Measurements from ENCODE around the gene REST. TPM values are rescaled to one million over a fixed set of nuclear protein-coding genes. Genes with fewer than 3 reads are reported as not detected.
"Not testable (repeated sequence)": the region's sequence is repeated elsewhere in the genome, so short reads cannot be mapped to it uniquely, and the experiment has no call there.

The REST gene
- total and polyA plus RNA-seq, 7 experiments from 2014 or later: 55.7 to 203 (median 75.1) TPM

DNA sequence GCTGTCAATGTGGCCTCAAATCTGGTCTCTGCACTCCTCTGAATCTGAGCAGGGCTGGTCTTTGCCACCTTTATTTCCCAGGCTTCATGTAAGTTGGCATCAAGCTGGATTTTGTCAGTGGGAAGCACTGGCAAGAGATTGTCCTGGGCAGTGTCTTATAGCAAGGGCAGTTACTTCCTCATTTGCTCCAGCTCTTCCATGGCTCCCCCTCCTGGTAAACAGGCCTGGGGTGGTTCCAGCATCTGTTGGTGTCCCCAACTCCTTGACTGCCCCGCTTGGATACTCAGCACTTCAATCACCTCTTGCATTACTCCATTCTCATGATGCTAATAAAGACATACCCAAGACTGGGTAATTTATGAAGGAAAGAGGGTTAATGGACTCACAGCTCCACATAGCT lies 15.0 kb upstream of the REST start:
- CTCF ChIA-PET: no interaction called here
- intact Hi-C loops (cut with micrococcal nuclease): no loop called here
- no peak for DNase-seq

DNA sequence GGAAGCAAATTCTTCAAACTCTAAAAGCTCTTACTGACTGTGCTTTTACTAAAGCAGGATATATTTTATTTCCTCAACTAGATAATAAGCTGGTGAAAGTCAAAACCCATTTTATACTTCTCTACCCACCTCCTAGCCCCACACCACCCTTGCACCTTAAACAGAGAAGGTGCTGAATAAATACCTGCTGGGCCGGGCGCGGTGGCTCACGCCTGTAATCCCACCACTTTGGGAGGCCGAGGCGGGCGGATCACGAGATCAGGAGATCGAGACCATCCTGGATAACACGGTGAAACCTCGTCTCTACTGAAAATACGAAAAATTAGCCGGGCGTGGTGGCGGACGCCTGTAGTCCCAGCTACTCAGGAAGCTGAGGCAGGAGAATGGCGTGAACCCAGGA lies 9.9 kb upstream of the REST start:
- CTCF ChIA-PET; H3K4me3 ChIP-seq (ENCODE audit: low read length); H3K4me1 Mint-ChIP-seq; H3K27ac Mint-ChIP-seq; DNase-seq; H3K9me3 ChIP-seq (ENCODE audit: control insufficient read depth in 2 of 3, low read length in 3 of 3); POLR2A ChIA-PET; H3K4me1 ChIP-seq (ENCODE audit: control insufficient read depth in 2 of 2, insufficient read depth in 2 of 2, low read length in 2 of 2); ATAC-seq; H3K27me3 Mint-ChIP-seq; intact Hi-C loops (cut with micrococcal nuclease); H3K36me3 ChIP-seq (ENCODE audit: control insufficient read depth in 2 of 3, insufficient read depth in 3 of 3, low read length in 3 of 3); H3K36me3 Mint-ChIP-seq; H3K4me3 Mint-ChIP-seq; H3K9me3 Mint-ChIP-seq; H3K27ac ChIP-seq (ENCODE audit: low read depth, low read length); H3K27me3 ChIP-seq (ENCODE audit: control insufficient read depth in 2 of 2, insufficient read depth in 2 of 2, low read length in 2 of 2): not testable (repeated sequence)

More for the DNA sequence above, 15.0 kb upstream of the REST start:
- no peaks in the 10 kb centered on the region for H3K4me1 ChIP-seq (ENCODE audit: control insufficient read depth in 2 of 2, insufficient read depth in 2 of 2, low read length in 2 of 2)
- Mint-ChIP-seq H3K9me3 (peaks cover 0 to 9% (median 2%) of the 10 kb centered on the region in 11 donors), H3K27me3 (peaks cover 0 to 16% (median 0%) of the 10 kb centered on the region in 5 donors), H3K4me1 (no peaks in the 10 kb centered on the region), H3K4me3 (no peak overlapping the region), H3K36me3 (peaks cover 0 to 4% (median 3%) of the 10 kb centered on the region in 5 donors), H3K27ac (no peak overlapping the region)
- no peak overlapping the region for H3K4me3 ChIP-seq (ENCODE audit: low read length)
- no peaks in the 10 kb centered on the region for H3K9me3 ChIP-seq (ENCODE audit: control insufficient read depth in 2 of 3, low read length in 3 of 3)
- no peaks in the 10 kb centered on the region for H3K36me3 ChIP-seq (ENCODE audit: control insufficient read depth in 2 of 3, insufficient read depth in 3 of 3, low read length in 3 of 3)
- no peak for ATAC-seq
- no peak overlapping the region for H3K27ac ChIP-seq (ENCODE audit: low read depth, low read length)
- no peaks in the 10 kb centered on the region for H3K27me3 ChIP-seq (ENCODE audit: control insufficient read depth in 2 of 2, insufficient read depth in 2 of 2, low read length in 2 of 2)
- POLR2A ChIA-PET: no interaction called here

DNA sequence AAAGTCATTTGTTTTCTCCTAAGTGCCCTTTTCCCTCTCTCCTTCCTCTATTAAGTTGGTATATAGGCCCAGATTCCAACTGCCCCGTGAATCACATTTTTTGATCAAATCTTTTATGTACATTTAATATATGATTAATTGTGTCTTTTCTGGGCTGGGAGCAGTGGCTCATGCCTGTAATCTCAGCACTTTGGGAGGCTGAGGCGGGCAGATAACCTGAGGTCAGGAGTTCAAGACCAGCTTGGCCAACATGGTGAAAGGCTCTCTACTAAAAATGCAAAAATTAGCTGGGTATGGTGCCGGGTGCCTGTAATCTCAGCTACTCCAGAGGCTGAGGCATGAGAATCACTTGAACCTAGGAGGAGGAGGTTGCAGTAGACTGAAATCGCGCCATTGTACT lies 7.5 kb upstream of the REST start:
- H3K27me3 Mint-ChIP-seq; H3K27ac Mint-ChIP-seq; H3K4me3 ChIP-seq (ENCODE audit: low read length); H3K36me3 Mint-ChIP-seq; H3K27me3 ChIP-seq (ENCODE audit: control insufficient read depth in 2 of 2, insufficient read depth in 2 of 2, low read length in 2 of 2); DNase-seq; H3K27ac ChIP-seq (ENCODE audit: low read depth, low read length); H3K9me3 Mint-ChIP-seq; H3K4me1 Mint-ChIP-seq; H3K9me3 ChIP-seq (ENCODE audit: control insufficient read depth in 2 of 3, low read length in 3 of 3); H3K36me3 ChIP-seq (ENCODE audit: control insufficient read depth in 2 of 3, insufficient read depth in 3 of 3, low read length in 3 of 3); H3K4me1 ChIP-seq (ENCODE audit: control insufficient read depth in 2 of 2, insufficient read depth in 2 of 2, low read length in 2 of 2); POLR2A ChIA-PET; CTCF ChIA-PET; ATAC-seq; H3K4me3 Mint-ChIP-seq: not testable (repeated sequence)
- intact Hi-C loops (cut with micrococcal nuclease): loop anchor here (10.0 kb wide), 2 partner anchors 1355 to 1955 kb away; partner anchors contain the start of gene CLOCK (in 1 of the 2)

DNA sequence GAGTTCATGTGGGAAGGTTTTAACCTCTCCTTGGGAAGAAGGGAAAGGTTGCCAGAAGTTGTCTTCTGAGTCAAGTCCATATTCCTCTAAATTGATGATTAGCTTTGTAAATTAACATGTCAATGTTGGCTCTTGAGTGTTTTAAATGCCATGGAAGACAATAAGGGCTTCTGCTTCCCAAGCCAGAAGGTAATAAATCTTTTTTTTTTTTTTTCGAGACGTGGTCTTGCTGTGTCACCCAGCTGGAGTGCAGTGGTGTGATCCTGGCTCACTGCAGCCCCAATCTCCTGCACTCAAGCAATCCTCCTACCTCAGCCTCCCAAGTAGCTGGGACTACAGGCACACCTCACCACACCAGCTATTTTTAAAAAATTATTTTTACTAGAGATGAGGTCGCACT lies 5.0 kb upstream of the REST start:
- ChIA-PET POLR2A (no interaction called here), CTCF (no interaction called here)
- Histone ChIP-seq H3K4me3 (ENCODE audit: low read length) (no peak overlapping the region), H3K4me1 (ENCODE audit: control insufficient read depth in 2 of 2, insufficient read depth in 2 of 2, low read length in 2 of 2) (peaks cover 0 to 4% of the 10 kb centered on the region in 2 donors), H3K27me3 (ENCODE audit: control insufficient read depth in 2 of 2, insufficient read depth in 2 of 2, low read length in 2 of 2) (no peaks in the 10 kb centered on the region), H3K27ac (ENCODE audit: low read depth, low read length) (no peak overlapping the region), H3K36me3 (ENCODE audit: control insufficient read depth in 2 of 3, insufficient read depth in 3 of 3, low read length in 3 of 3) (no peaks in the 10 kb centered on the region), H3K9me3 (ENCODE audit: control insufficient read depth in 2 of 3, low read length in 3 of 3) (no peaks in the 10 kb centered on the region)
- Mint-ChIP-seq H3K4me1 (peaks cover 8 to 18% (median 15%) of the 10 kb centered on the region in 7 donors), H3K36me3 (no peaks in the 10 kb centered on the region), H3K27me3 (peaks cover 0 to 20% (median 0%) of the 10 kb centered on the region in 5 donors), H3K27ac (no peak overlapping the region), H3K4me3 (no peak overlapping the region), H3K9me3 (peaks cover 0 to 2% (median 0%) of the 10 kb centered on the region in 11 donors)
- DNase-seq (no peak), ATAC-seq (no peak)
- intact Hi-C loops (cut with micrococcal nuclease): loop anchor here (10.0 kb wide), 2 partner anchors 1358 to 1958 kb away; partner anchors contain the start of gene CLOCK (in 1 of the 2)

DNA sequence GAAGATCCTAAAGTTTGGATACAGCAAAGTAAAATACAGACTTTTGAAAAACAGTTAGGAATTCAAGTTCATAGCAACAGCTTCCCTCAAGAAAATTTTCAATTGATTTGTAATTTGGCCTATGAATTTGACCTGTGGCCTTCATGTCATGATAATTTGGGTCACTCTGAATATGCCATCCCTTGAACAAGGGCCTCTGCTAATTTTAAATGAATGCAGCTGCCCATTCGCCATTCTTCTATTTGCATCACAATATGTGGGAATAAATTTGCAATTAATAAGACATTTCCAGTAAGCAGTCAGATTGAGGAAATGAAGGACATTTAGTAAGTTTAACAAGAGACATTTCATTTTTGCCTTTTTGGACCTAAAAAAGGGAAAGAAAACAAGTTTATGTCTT lies 1.9 kb upstream of the REST start:
- intact Hi-C loops (cut with micrococcal nuclease): loop anchor here (5.0 to 10.0 kb wide), 9 partner anchors 68 to 1961 kb away; partner anchors contain the start of genes TMEM165 (in 2 of the 2), CLOCK (in 1 of the 2), SPINK2 (in 1 of the 2) and SRD5A3 (in 1 of the 2)
- H3K27ac ChIP-seq (ENCODE audit: low read depth, low read length): no peak overlapping the region
- H3K4me3 ChIP-seq (ENCODE audit: low read length): no peak overlapping the region
- ATAC-seq (no peak), DNase-seq (no peak)
- Mint-ChIP-seq H3K4me1 (peaks cover 24 to 36% (median 32%) of the 10 kb centered on the region in 7 donors), H3K36me3 (peaks cover under 1 to 10% (median 3%) of the 10 kb centered on the region in 5 donors), H3K9me3 (peaks cover 0 to 4% (median 0%) of the 10 kb centered on the region in 11 donors), H3K4me3 (no peak overlapping the region), H3K27ac (no peak overlapping the region), H3K27me3 (peaks cover 0 to 20% (median 0%) of the 10 kb centered on the region in 5 donors)
- peaks cover 0 to 4% (median 0%) of the 10 kb centered on the region in 3 experiments for H3K36me3 ChIP-seq (ENCODE audit: control insufficient read depth in 2 of 3, insufficient read depth in 3 of 3, low read length in 3 of 3)
- no peaks in the 10 kb centered on the region for H3K27me3 ChIP-seq (ENCODE audit: control insufficient read depth in 2 of 2, insufficient read depth in 2 of 2, low read length in 2 of 2)
- H3K4me1 ChIP-seq (ENCODE audit: control insufficient read depth in 2 of 2, insufficient read depth in 2 of 2, low read length in 2 of 2): peaks cover 11 to 14% of the 10 kb centered on the region in 2 donors
- no peaks in the 10 kb centered on the region for H3K9me3 ChIP-seq (ENCODE audit: control insufficient read depth in 2 of 3, low read length in 3 of 3)
- POLR2A ChIA-PET: interaction anchor here (5.8 kb wide), 1 partner anchor 73 kb away, joined by 142 read pairs; the partner anchor contains the start of genes NOA1 and POLR2B
- CTCF ChIA-PET: no interaction called here

DNA sequence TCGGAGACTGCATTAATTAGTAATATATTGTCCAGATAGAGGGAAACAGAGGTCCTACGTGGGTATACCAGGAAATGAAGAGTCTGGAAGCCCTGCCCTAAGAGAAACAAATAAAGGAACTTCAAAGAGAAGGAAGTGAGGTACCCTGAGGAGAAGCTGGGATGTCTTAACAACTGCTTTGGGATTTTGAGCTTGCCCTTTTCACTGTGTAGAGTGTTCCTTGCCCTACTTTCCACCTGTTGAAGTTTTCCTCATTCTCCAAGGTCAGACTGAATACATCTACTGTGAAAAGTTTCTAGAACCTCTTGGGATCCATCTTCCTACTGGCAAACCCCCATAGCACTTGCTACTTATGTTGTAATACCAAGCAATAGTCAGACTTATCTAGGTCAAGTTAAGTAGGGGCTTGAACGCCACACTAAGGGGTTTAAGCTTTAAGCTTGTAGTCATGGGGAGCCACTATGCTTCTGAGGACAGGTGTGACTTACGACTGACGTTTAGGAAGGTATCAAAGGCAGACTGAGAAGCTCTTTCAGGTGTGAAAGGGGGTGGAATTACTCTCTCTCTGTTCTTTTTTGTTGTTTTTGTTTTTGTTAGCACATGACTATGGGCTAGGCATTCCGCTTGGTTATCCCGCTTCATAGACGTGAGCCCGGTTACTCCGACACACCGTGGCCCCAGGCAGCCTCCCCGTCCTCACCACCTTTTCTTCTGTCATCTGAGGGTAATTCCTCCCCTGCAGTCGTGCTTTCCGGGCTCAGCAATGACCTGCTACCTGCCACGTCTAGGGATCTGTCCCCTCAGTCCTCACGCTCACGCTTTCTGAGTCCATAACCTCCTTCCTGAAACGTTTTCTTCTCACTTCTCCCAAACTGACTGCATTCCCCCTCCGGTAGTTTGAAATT lies 959 bp upstream of the REST start:
- CTCF ChIA-PET: interaction anchor here (0.8 to 1.2 kb wide), 4 partner anchors 31 to 471 kb away, joined by 3 to 4 read pairs (median 4); partner anchors contain the start of genes PAICS, POLR2B and PPAT
- Histone ChIP-seq H3K9me3 (ENCODE audit: control insufficient read depth in 2 of 3, low read length in 3 of 3) (no peaks in the 10 kb centered on the region), H3K27ac (ENCODE audit: low read depth, low read length) (peak overlapping the region; percentile 67), H3K27me3 (ENCODE audit: control insufficient read depth in 2 of 2, insufficient read depth in 2 of 2, low read length in 2 of 2) (no peaks in the 10 kb centered on the region), H3K4me1 (ENCODE audit: control insufficient read depth in 2 of 2, insufficient read depth in 2 of 2, low read length in 2 of 2) (peaks cover 20 to 24% of the 10 kb centered on the region in 2 donors), H3K4me3 (ENCODE audit: low read length) (peak overlapping the region; percentile 79), H3K36me3 (ENCODE audit: control insufficient read depth in 2 of 3, insufficient read depth in 3 of 3, low read length in 3 of 3) (peaks cover 0 to 4% (median 0%) of the 10 kb centered on the region in 3 experiments)
- Mint-ChIP-seq H3K9me3 (peaks cover 0 to 4% (median 0%) of the 10 kb centered on the region in 11 donors), H3K27ac (peak overlapping the region; percentile 85 to 97 (median 92)), H3K27me3 (peaks cover 0 to 15% (median 0%) of the 10 kb centered on the region in 5 donors), H3K36me3 (peaks cover 4 to 19% (median 7%) of the 10 kb centered on the region in 5 donors), H3K4me3 (peak overlapping the region; percentile 90 to 98 (median 96)), H3K4me1 (peaks cover 34 to 45% (median 41%) of the 10 kb centered on the region in 7 donors)
- POLR2A ChIA-PET: interaction anchor here (0.9 to 5.8 kb wide), 5 partner anchors 34 to 519 kb away, joined by 3 to 142 read pairs (median 13); partner anchors contain the start of genes AASDH, NOA1, PAICS and POLR2B
- ATAC-seq: no peak
- intact Hi-C loops (cut with micrococcal nuclease): loop anchor here (1.0 to 10.0 kb wide), 17 partner anchors 69 to 1962 kb away; partner anchors contain the start of genes AASDH (in 2 of the 2), CEP135 (in 2 of the 2), NOA1 (in 2 of the 2) and TMEM165 (in 2 of the 2)
- DNase-seq: peak in 8 of 9 donors; percentile 8 to 39 (median 26)
